ENCODE results near the gene FH. TPM values are rescaled to one million over a fixed set of nuclear protein-coding genes. Genes with fewer than 3 reads are reported as not detected.
A peak's percentile ranks its signal among the peaks of the same experiment; 100 is the strongest.

Gene FH
- total RNA-seq, 1 experiment from 2014 or later: 104 TPM

GRCh38 chr1:241521718-241522117, 2.2 kb upstream of the FH start:
- no peak for DNase-seq (ENCODE audit: low read depth)

GRCh38 chr1:241520080-241520465, 518 bp upstream of the FH start:
- no peak for DNase-seq (ENCODE audit: low read depth)

- peak; percentile 31 for DNase-seq (ENCODE audit: low read depth)
Observed at GRCh38 chr1:241518476-241519307, 863 bp downstream of the FH start.

GRCh38 chr1:241513378-241513777, 6.2 kb downstream of the FH start:
- DNase-seq (ENCODE audit: low read depth): no peak

GRCh38 chr1:241507189-241507863, 12.2 kb downstream of the FH start:
- no peak for DNase-seq (ENCODE audit: low read depth)

GRCh38 chr1:241503444-241503843, 16.1 kb downstream of the FH start:
- no peak for DNase-seq (ENCODE audit: low read depth)

GRCh38 chr1:241499910-241500309, 19.6 kb downstream of the FH start:
- DNase-seq (ENCODE audit: low read depth): peak; percentile 11

- DNase-seq (ENCODE audit: low read depth): no peak
Observed at GRCh38 chr1:241495741-241496140, 23.8 kb downstream of the FH start.

GRCh38 chr1:241488739-241489138, 30.8 kb downstream of the FH start:
- no peak for DNase-seq (ENCODE audit: low read depth)

- DNase-seq (ENCODE audit: low read depth): peak; percentile 28
Observed at GRCh38 chr1:241485554-241485992, 34.0 kb downstream of the FH start.

- DNase-seq (ENCODE audit: low read depth): no peak
Observed at GRCh38 chr1:241485145-241485544, 34.4 kb downstream of the FH start.

- peak; percentile 75 for DNase-seq (ENCODE audit: low read depth)
Observed at GRCh38 chr1:241482761-241483250, 36.7 kb downstream of the FH start.

- DNase-seq (ENCODE audit: low read depth): no peak
Observed at GRCh38 chr1:241479294-241479693, 40.3 kb downstream of the FH start.

GRCh38 chr1:241475671-241476070, 43.9 kb downstream of the FH start:
- peak; percentile 28 for DNase-seq (ENCODE audit: low read depth)

- DNase-seq (ENCODE audit: low read depth): no peak
Observed at GRCh38 chr1:241473026-241473425, 46.5 kb downstream of the FH start.

GRCh38 chr1:241470908-241471590, 48.5 kb downstream of the FH start:
- DNase-seq (ENCODE audit: low read depth): no peak

GRCh38 chr1:241470361-241470760, 49.2 kb downstream of the FH start:
- DNase-seq (ENCODE audit: low read depth): no peak

GRCh38 chr1:241465673-241466072, 53.9 kb downstream of the FH start:
- DNase-seq (ENCODE audit: low read depth): no peak

- no peak for DNase-seq (ENCODE audit: low read depth)
Observed at GRCh38 chr1:241464985-241465384, 54.6 kb downstream of the FH start.

GRCh38 chr1:241462391-241462790, 57.2 kb downstream of the FH start:
- no peak for DNase-seq (ENCODE audit: low read depth)

GRCh38 chr1:241460098-241460873, 59.3 kb downstream of the FH start:
- DNase-seq (ENCODE audit: low read depth): no peak

Measured in Daoy (cell line).